CD4-positive, alpha-beta T cell (primary cell): Measurements from ENCODE around the gene TGM3. TPM values are rescaled to one million over a fixed set of nuclear protein-coding genes. Genes with fewer than 3 reads are reported as not detected.

Experiments
- ATAC-seq: fragments of 200-7000 bp; cut with Tn5 transposase; one replicate; pipeline ENCODE4 v1.10.0; 2022; ENCODE audit warnings: mild to moderate bottlenecking; ENCODE audit not compliant: poor library complexity
- CTCF ChIA-PET: fragments of 350-600 bp; sonication (Branson Sonifier 250); formaldehyde crosslinking; loops from one replicate; lab custom pipeline; 2021; ENCODE audit warnings: antibody characterized with exemption, inconsistent platforms; lab: Charles Lee
- POLR2A ChIA-PET: fragments of 350-600 bp; sonication (Branson Sonifier 250); formaldehyde crosslinking; loops from one replicate; lab custom pipeline; 2021; ENCODE audit warnings: antibody characterized with exemption, inconsistent platforms; lab: Charles Lee
- DNase-seq, 14 experiments: peaks; one replicate each; pipeline ENCODE4 v3.0.0-alpha.2; 2013 to 2020; ENCODE audit warnings: mixed read lengths in 2 of 14
- H3K27ac ChIP-seq, 2 donors: one replicate each; pipeline versions ENCODE4 v1.5.1 to v1.7.0; 2013; ENCODE audit warnings: low read length in 2 of 2, low read depth in 1 of 2, mild to moderate bottlenecking in 1 of 2
- H3K27me3 ChIP-seq, 2 experiments: 1 replicate in 1 of 2; 2 replicates in 1 of 2; pipeline versions ENCODE4 v1.6.1 to v1.7.0; 2013; ENCODE audit warnings: low read length in 2 of 2, control low read depth in 1 of 2, mild to moderate bottlenecking in 1 of 2, moderate library complexity in 1 of 2; ENCODE audit not compliant: insufficient read depth in 2 of 2, control insufficient read depth in 1 of 2
- H3K36me3 ChIP-seq: one replicate; pipeline ENCODE4 v1.6.1; 2013; ENCODE audit warnings: low read length, control low read depth; ENCODE audit not compliant: insufficient read depth
- H3K4me1 ChIP-seq: one replicate; pipeline ENCODE4 v1.6.1; 2013; ENCODE audit warnings: low read length, control low read depth; ENCODE audit not compliant: insufficient read depth
- H3K4me3 ChIP-seq: one replicate; pipeline ENCODE4 v1.5.1; 2013; ENCODE audit warnings: mild to moderate bottlenecking, low read length, moderate library complexity
- H3K9me3 ChIP-seq, 2 experiments: 1 replicate in 1 of 2; 2 replicates in 1 of 2; pipeline versions ENCODE4 v1.6.1 to v1.7.0; 2013; ENCODE audit warnings: low read length in 2 of 2, mild to moderate bottlenecking in 2 of 2, control low read depth in 1 of 2, moderate library complexity in 1 of 2; ENCODE audit not compliant: control insufficient read depth in 1 of 2, insufficient read depth in 1 of 2
- H3K27ac Mint-ChIP-seq: one replicate; pipeline ENCODE4 v1.8.0; 2020; ENCODE audit warnings: mixed read lengths
- H3K27me3 Mint-ChIP-seq: one replicate; pipeline ENCODE4 v1.8.0; 2021; ENCODE audit warnings: mixed read lengths
- H3K36me3 Mint-ChIP-seq: one replicate; pipeline ENCODE4 v1.8.0; 2021; ENCODE audit warnings: low read depth, mixed read lengths
- H3K4me1 Mint-ChIP-seq: one replicate; pipeline ENCODE4 v1.8.0; 2021; ENCODE audit warnings: low read depth, mixed read lengths
- H3K4me3 Mint-ChIP-seq: one replicate; pipeline ENCODE4 v1.8.0; 2020; ENCODE audit warnings: mild to moderate bottlenecking, mixed read lengths
- H3K9me3 Mint-ChIP-seq: one replicate; pipeline ENCODE4 v1.8.0; 2020; ENCODE audit warnings: mixed read lengths
- intact Hi-C, 2 experiments: fragments of 100-400 bp; cut with DNase I in 1 of 2; cut with micrococcal nuclease in 1 of 2; formaldehyde crosslinking; loops; one replicate each; pipeline versions ENCODE4 v1.15.1 to v1.9.0; 2023 to 2025; cut with DNase I, micrococcal nuclease
- total RNA-seq, 174 experiments: library from RNA in 2 of 174; stranded (reverse) in 2 of 174; gene quantifications; one replicate each; pipeline ENCODE4 v1.2.3 and lab custom pipeline; 2021 to 2026
- TF ChIP-seq, protein P1 (sequence below): fragments of 200-600 bp; IDR thresholded peaks from one replicate; pipeline ENCODE4 v1.8.0; 2022; ENCODE audit warnings: antibody characterized with exemption, mild to moderate bottlenecking

TGM3 gene
- total RNA-seq, 2 experiments from 2014 or later: not detected

DNA sequence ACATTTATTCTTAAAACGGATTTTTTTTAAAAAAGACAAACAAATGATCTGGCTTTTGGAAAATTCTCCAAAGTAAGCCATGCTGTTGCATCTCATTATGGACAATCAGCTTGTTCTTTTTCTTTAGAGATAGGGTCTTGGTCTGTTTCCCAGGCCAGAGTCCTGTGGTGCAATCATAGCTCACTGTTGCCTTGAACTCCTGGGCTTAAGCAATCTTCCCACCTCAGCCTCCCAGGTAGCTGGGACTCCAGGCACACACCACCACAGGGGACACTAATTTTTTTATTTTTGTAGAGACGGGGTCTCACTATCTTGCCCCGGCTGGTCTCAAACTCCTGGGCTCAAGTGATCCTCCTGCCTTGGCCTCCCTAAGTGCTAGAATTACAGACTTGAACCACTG lies 45.9 kb upstream of the TGM3 start:
- Mint-ChIP-seq H3K4me1 (no peaks in the 10 kb centered on the region), H3K27ac (no peak overlapping the region), H3K36me3 (no peaks in the 10 kb centered on the region), H3K9me3 (no peaks in the 10 kb centered on the region), H3K27me3 (peaks cover 36% of the 10 kb centered on the region), H3K4me3 (no peak overlapping the region)
- intact Hi-C loops: no loop called here
- POLR2A ChIA-PET: no interaction called here
- Histone ChIP-seq H3K27me3 (peaks cover 10 to 11% of the 10 kb centered on the region in 2 experiments), H3K9me3 (no peaks in the 10 kb centered on the region), H3K27ac (no peak overlapping the region), H3K4me3 (no peak overlapping the region), H3K36me3 (no peaks in the 10 kb centered on the region), H3K4me1 (no peaks in the 10 kb centered on the region)
- ATAC-seq: no peak
- TF ChIP-seq, protein P1, sequence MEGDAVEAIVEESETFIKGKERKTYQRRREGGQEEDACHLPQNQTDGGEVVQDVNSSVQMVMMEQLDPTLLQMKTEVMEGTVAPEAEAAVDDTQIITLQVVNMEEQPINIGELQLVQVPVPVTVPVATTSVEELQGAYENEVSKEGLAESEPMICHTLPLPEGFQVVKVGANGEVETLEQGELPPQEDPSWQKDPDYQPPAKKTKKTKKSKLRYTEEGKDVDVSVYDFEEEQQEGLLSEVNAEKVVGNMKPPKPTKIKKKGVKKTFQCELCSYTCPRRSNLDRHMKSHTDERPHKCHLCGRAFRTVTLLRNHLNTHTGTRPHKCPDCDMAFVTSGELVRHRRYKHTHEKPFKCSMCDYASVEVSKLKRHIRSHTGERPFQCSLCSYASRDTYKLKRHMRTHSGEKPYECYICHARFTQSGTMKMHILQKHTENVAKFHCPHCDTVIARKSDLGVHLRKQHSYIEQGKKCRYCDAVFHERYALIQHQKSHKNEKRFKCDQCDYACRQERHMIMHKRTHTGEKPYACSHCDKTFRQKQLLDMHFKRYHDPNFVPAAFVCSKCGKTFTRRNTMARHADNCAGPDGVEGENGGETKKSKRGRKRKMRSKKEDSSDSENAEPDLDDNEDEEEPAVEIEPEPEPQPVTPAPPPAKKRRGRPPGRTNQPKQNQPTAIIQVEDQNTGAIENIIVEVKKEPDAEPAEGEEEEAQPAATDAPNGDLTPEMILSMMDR: no peak
- CTCF ChIA-PET: interaction anchor here (0.7 kb wide), 1 partner anchor 1366 kb away, joined by 3 read pairs; no protein-coding TSS in a partner anchor
- no peak for DNase-seq

DNA sequence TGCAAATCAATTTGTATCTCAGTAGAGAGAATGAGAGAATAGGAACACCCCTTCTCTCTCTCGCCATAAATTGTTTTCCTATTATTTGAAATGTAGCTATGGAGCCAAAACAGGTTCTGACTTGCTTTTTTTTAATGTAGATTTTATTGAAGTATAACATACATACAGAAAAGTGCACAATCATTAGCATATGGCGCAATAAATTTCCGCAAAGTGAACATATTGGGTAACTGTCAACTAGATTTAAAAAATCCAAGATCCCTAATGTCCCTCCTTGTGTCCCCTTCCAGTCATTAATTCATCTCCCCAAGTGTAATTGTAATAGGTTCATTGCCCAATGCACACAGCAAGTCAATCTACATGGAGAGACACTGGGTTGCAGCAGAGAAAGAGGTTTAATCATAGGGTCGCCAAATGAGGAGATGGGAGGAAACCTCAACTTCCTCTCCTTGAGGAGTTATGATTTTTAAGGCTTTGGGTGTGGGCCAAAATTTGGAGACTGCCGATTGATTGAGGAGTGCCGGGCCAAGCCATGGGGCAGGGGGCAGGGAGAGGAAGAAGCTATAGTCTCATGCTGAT lies 43.3 kb upstream of the TGM3 start:
- no peaks in the 10 kb centered on the region for H3K36me3 Mint-ChIP-seq
- no peak overlapping the region for H3K27ac ChIP-seq
- H3K4me3 Mint-ChIP-seq: no peak overlapping the region
- no peak overlapping the region for H3K27ac Mint-ChIP-seq
- H3K4me1 Mint-ChIP-seq: no peaks in the 10 kb centered on the region
- no peaks in the 10 kb centered on the region for H3K36me3 ChIP-seq
- H3K4me1 ChIP-seq: peaks cover 6% of the 10 kb centered on the region
- peaks cover 41% of the 10 kb centered on the region for H3K27me3 Mint-ChIP-seq
- TF ChIP-seq, protein P1: no peak
- ChIA-PET POLR2A (no interaction called here), CTCF (no interaction called here)
- H3K27me3 ChIP-seq: no peaks in the 10 kb centered on the region
- no peak overlapping the region for H3K4me3 ChIP-seq
- DNase-seq (peak in 2 of 14 experiments; percentile 14 to 23), ATAC-seq (no peak)
- H3K9me3 Mint-ChIP-seq: no peaks in the 10 kb centered on the region
- intact Hi-C loops: no loop called here
- H3K9me3 ChIP-seq: no peaks in the 10 kb centered on the region

DNA sequence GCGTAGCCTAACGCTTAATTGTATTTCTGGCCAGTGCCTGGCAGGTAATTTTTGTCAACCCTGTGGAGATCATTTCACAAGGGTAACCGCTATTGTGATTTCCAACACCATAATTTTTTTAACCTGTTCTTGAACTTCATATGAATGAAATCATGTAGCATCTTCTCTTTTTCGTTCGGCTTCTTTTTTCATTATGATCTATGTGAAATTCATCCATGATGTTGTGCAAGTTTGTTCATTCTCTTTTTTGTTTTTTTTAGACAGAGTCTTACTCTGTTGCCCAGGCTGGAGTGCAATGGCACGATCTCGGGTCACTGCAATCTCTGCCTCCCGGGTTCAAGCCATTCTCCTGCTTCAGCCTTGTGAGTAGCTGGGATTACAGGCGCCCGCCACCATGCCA lies 42.5 kb upstream of the TGM3 start:
- H3K4me3 Mint-ChIP-seq: no peak overlapping the region
- POLR2A ChIA-PET: no interaction called here
- CTCF ChIA-PET: no interaction called here

More for the DNA sequence above, 42.5 kb upstream of the TGM3 start:
- H3K36me3 Mint-ChIP-seq: no peaks in the 10 kb centered on the region
- Histone ChIP-seq H3K27ac (no peak overlapping the region), H3K4me3 (no peak overlapping the region), H3K9me3 (no peaks in the 10 kb centered on the region), H3K4me1 (peaks cover 6% of the 10 kb centered on the region), H3K27me3 (no peaks in the 10 kb centered on the region), H3K36me3 (no peaks in the 10 kb centered on the region)
- H3K27ac Mint-ChIP-seq: no peak overlapping the region
- no peak for ATAC-seq
- no peaks in the 10 kb centered on the region for H3K9me3 Mint-ChIP-seq
- peaks cover 43% of the 10 kb centered on the region for H3K27me3 Mint-ChIP-seq
- no peaks in the 10 kb centered on the region for H3K4me1 Mint-ChIP-seq
- DNase-seq: no peak
- TF ChIP-seq, protein P1: no peak
- intact Hi-C loops: no loop called here
